ENCODE measurements around the gene DOC2B. TPM values are rescaled to one million over a fixed set of nuclear protein-coding genes. Genes with fewer than 3 reads are reported as not detected.

Gene DOC2B
- polyA plus RNA-seq, 1 of the 3 experiments (the other 2 are of a cell fraction), result 0.16 TPM

GRCh38 chr17:182050-182751 is 751 bp upstream of the DOC2B start:
- peaks cover 0 to 36% of the 10 kb centered on the region in 2 experiments; a peak in 2 of 4 replicates for H3K4me1 ChIP-seq (ENCODE audit: control insufficient read depth in 1 of 2, insufficient read depth in 2 of 2, low read depth in 1 of 2, low read length in 1 of 2)
- TF ChIP-seq, protein P1, sequence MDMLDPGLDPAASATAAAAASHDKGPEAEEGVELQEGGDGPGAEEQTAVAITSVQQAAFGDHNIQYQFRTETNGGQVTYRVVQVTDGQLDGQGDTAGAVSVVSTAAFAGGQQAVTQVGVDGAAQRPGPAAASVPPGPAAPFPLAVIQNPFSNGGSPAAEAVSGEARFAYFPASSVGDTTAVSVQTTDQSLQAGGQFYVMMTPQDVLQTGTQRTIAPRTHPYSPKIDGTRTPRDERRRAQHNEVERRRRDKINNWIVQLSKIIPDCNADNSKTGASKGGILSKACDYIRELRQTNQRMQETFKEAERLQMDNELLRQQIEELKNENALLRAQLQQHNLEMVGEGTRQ (IDR thresholded peaks at IDR 0.05; ENCODE audit: borderline replicate concordance, low read depth, low read length), result no peak
- TF ChIP-seq EP300 (IDR thresholded peaks at IDR 0.05; ENCODE audit: borderline replicate concordance in 1 of 2, low read depth in 1 of 2, low read length in 1 of 2) (no peak), JUND (IDR thresholded peaks at IDR 0.05) (no peak), YY1 (IDR thresholded peaks at IDR 0.05; ENCODE audit: low read depth) (no peak), FOSL2 (IDR thresholded peaks at IDR 0.05; ENCODE audit: borderline replicate concordance, low read depth) (no peak), ZBTB33 (IDR thresholded peaks at IDR 0.05; ENCODE audit: borderline replicate concordance, low read depth) (no peak), FOXJ3 (CRISPR knock-in tag; IDR thresholded peaks at IDR 0.05) (no peak), NFIC (IDR thresholded peaks at IDR 0.05; ENCODE audit: borderline replicate concordance) (no peak), RAD21 (IDR thresholded peaks at IDR 0.05; ENCODE audit: low read length) (no peak), GATA2 (CRISPR knock-in tag; IDR thresholded peaks at IDR 0.05) (no peak), CTCF (IDR thresholded peaks at IDR 0.05) (no peak)
- TF ChIP-seq, protein P2, sequence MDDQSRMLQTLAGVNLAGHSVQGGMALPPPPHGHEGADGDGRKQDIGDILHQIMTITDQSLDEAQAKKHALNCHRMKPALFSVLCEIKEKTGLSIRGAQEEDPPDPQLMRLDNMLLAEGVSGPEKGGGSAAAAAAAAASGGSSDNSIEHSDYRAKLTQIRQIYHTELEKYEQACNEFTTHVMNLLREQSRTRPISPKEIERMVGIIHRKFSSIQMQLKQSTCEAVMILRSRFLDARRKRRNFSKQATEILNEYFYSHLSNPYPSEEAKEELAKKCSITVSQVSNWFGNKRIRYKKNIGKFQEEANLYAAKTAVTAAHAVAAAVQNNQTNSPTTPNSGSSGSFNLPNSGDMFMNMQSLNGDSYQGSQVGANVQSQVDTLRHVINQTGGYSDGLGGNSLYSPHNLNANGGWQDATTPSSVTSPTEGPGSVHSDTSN (IDR thresholded peaks at IDR 0.05), result no peak
- TF ChIP-seq, protein P3, sequence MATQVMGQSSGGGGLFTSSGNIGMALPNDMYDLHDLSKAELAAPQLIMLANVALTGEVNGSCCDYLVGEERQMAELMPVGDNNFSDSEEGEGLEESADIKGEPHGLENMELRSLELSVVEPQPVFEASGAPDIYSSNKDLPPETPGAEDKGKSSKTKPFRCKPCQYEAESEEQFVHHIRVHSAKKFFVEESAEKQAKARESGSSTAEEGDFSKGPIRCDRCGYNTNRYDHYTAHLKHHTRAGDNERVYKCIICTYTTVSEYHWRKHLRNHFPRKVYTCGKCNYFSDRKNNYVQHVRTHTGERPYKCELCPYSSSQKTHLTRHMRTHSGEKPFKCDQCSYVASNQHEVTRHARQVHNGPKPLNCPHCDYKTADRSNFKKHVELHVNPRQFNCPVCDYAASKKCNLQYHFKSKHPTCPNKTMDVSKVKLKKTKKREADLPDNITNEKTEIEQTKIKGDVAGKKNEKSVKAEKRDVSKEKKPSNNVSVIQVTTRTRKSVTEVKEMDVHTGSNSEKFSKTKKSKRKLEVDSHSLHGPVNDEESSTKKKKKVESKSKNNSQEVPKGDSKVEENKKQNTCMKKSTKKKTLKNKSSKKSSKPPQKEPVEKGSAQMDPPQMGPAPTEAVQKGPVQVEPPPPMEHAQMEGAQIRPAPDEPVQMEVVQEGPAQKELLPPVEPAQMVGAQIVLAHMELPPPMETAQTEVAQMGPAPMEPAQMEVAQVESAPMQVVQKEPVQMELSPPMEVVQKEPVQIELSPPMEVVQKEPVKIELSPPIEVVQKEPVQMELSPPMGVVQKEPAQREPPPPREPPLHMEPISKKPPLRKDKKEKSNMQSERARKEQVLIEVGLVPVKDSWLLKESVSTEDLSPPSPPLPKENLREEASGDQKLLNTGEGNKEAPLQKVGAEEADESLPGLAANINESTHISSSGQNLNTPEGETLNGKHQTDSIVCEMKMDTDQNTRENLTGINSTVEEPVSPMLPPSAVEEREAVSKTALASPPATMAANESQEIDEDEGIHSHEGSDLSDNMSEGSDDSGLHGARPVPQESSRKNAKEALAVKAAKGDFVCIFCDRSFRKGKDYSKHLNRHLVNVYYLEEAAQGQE (IDR thresholded peaks at IDR 0.05; ENCODE audit: low read depth, low read length), result no peak
- no peaks in the 10 kb centered on the region for H3K79me2 ChIP-seq (ENCODE audit: insufficient read depth)

More at GRCh38 chr17:182050-182751, 751 bp upstream of the DOC2B start:
- no peak overlapping the region for H2AFZ ChIP-seq (ENCODE audit: low read depth)
- no peak for DNase-seq
- H3K4me3 ChIP-seq (ENCODE audit: low read depth in 2 of 2, low read length in 1 of 2), result no peak overlapping the region; a peak in 1 of 4 replicates
- 81% methylated on average over 11 of the region's 18 CpGs for WGBS (ENCODE audit: low lambda C conversion rate)
- ChIA-PET CTCF (interaction anchor here (0.8 to 1.6 kb wide), 4 partner anchors 18 to 230 kb away, joined by 3 to 6 read pairs (median 3); no protein-coding TSS in a partner anchor), POLR2A (no interaction called here)
- H3K27me3 ChIP-seq (ENCODE audit: insufficient read depth), result peaks cover 39% of the 10 kb centered on the region
- H3K27ac ChIP-seq (ENCODE audit: low read depth in 2 of 2, low read length in 1 of 2), result no peak overlapping the region
- no peaks in the 10 kb centered on the region for H4K20me1 ChIP-seq (ENCODE audit: insufficient read depth)
- H3F3A ChIP-seq (replicated peaks; ENCODE audit: insufficient read depth), result no peaks in the 10 kb centered on the region
- no peaks in the 10 kb centered on the region for H3K9me3 ChIP-seq
- no peaks in the 10 kb centered on the region for H3K9me2 ChIP-seq
- H3K9ac ChIP-seq, result no peak overlapping the region
- H3K4me2 ChIP-seq, result 0 out of 2 replicates have a peak overlapping the region, but pooled peaks have one; percentile 41
- no peaks in the 10 kb centered on the region for H3K36me3 ChIP-seq (replicated peaks in 1 of 2; ENCODE audit: control insufficient read depth in 1 of 2, insufficient read depth in 2 of 2, low read length in 1 of 2)
